CD14-positive monocyte (primary cell): ENCODE results near the gene ZNF638. TPM values are rescaled to one million over a fixed set of nuclear protein-coding genes. Genes with fewer than 3 reads are reported as not detected.

Experiments
- DNase-seq, 3 donors: peaks; one replicate each; pipeline ENCODE4 v3.0.0-alpha.2; 2011 to 2022
- H2AFZ ChIP-seq: 2 replicates; pipeline ENCODE4 v1.6.0; 2012; ENCODE audit warnings: mild to moderate bottlenecking, low read depth, low read length, inconsistent platforms; ENCODE audit not compliant: insufficient read depth, poor library complexity, severe bottlenecking
- H3K27ac ChIP-seq, 2 donors: 1 replicate in 1 of 2; 2 replicates in 1 of 2; pipeline ENCODE4 v1.5.1; 2012 to 2013; ENCODE audit warnings: low read length in 2 of 2, control low read depth in 1 of 2, inconsistent platforms in 1 of 2, low read depth in 1 of 2, mild to moderate bottlenecking in 1 of 2
- H3K27me3 ChIP-seq, 2 donors: one replicate each; pipeline versions ENCODE4 v1.6.0 to v1.6.1; 2011 to 2013; ENCODE audit warnings: low read length in 2 of 2; ENCODE audit not compliant: control insufficient read depth in 2 of 2, insufficient read depth in 2 of 2
- H3K36me3 ChIP-seq, 2 donors: replicated peaks in 1 of 2; 1 replicate in 1 of 2; 2 replicates in 1 of 2; pipeline versions ENCODE4 v1.5.1 to v1.6.1; 2012 to 2013; ENCODE audit warnings: low read length in 2 of 2, control low read depth in 1 of 2, inconsistent platforms in 1 of 2, mild to moderate bottlenecking in 1 of 2; ENCODE audit not compliant: insufficient read depth in 2 of 2, control insufficient read depth in 1 of 2
- H3K4me1 ChIP-seq, 2 donors: 1 replicate in 1 of 2; 2 replicates in 1 of 2; pipeline versions ENCODE4 v1.5.1 to v1.6.1; 2012 to 2013; ENCODE audit warnings: low read length in 2 of 2, control low read depth in 1 of 2, inconsistent platforms in 1 of 2, mild to moderate bottlenecking in 1 of 2, moderate library complexity in 1 of 2; ENCODE audit not compliant: insufficient read depth in 2 of 2, control insufficient read depth in 1 of 2
- H3K4me2 ChIP-seq: replicated peaks from 2 replicates; pipeline ENCODE3; 2012; ENCODE audit warnings: low read length, moderate library complexity, mild to moderate bottlenecking; ENCODE audit not compliant: poor library complexity, severe bottlenecking; ENCODE audit errors: extremely low read depth
- H3K4me3 ChIP-seq, 3 experiments: fragments of 200-600 bp in 1 of 3; sonication (generic) in 1 of 3; replicated peaks in 1 of 3; 1 replicate in 2 of 3; 2 replicates in 1 of 3; pipeline ENCODE4 v1.5.1; 2011 to 2013; ENCODE audit warnings: low read length in 3 of 3, mild to moderate bottlenecking in 3 of 3, control low read depth in 2 of 3, low read depth in 2 of 3, inconsistent platforms in 1 of 3, moderate library complexity in 1 of 3
- H3K79me2 ChIP-seq: 2 replicates; pipeline ENCODE4 v1.6.0; 2012; ENCODE audit warnings: mild to moderate bottlenecking, control low read depth, inconsistent platforms, low read length, moderate library complexity; ENCODE audit not compliant: insufficient read depth
- H3K9ac ChIP-seq: 2 replicates; pipeline ENCODE4 v1.6.0; 2017; ENCODE audit warnings: low read length, mild to moderate bottlenecking; ENCODE audit not compliant: insufficient read depth, poor library complexity, severe bottlenecking
- H3K9me3 ChIP-seq, 2 donors: replicated peaks in 1 of 2; 1 replicate in 1 of 2; 2 replicates in 1 of 2; pipeline versions ENCODE4 v1.5.1 to v1.6.1; 2012 to 2013; ENCODE audit warnings: low read length in 2 of 2, control low read depth in 1 of 2; ENCODE audit not compliant: control insufficient read depth in 1 of 2, insufficient read depth in 1 of 2
- H4K20me1 ChIP-seq: 2 replicates; pipeline ENCODE4 v1.6.0; 2012; ENCODE audit warnings: mild to moderate bottlenecking, low read length, control low read depth, moderate library complexity; ENCODE audit not compliant: insufficient read depth
- H3K27ac Mint-ChIP-seq, 7 donors: one replicate each; pipeline ENCODE4 v1.8.0; 2020; ENCODE audit warnings: mild to moderate bottlenecking in 7 of 7, mixed read lengths in 7 of 7, moderate library complexity in 6 of 7, inconsistent platforms in 2 of 7
- H3K27me3 Mint-ChIP-seq, 3 donors: one replicate each; pipeline ENCODE4 v1.8.0; 2021 to 2022; ENCODE audit warnings: low read depth in 3 of 3, mild to moderate bottlenecking in 3 of 3, mixed read lengths in 3 of 3, moderate library complexity in 3 of 3, inconsistent platforms in 1 of 3
- H3K36me3 Mint-ChIP-seq, 2 donors: one replicate each; pipeline ENCODE4 v1.8.0; 2020; ENCODE audit warnings: mixed read lengths in 2 of 2, inconsistent platforms in 1 of 2, mild to moderate bottlenecking in 1 of 2
- H3K4me1 Mint-ChIP-seq: one replicate; pipeline ENCODE4 v1.8.0; 2020; ENCODE audit warnings: mild to moderate bottlenecking, mixed read lengths
- H3K4me3 Mint-ChIP-seq, 2 donors: one replicate each; pipeline ENCODE4 v1.8.0; 2020; ENCODE audit warnings: mild to moderate bottlenecking in 2 of 2, mixed read lengths in 2 of 2, moderate library complexity in 1 of 2
- H3K9me3 Mint-ChIP-seq, 7 donors: one replicate each; pipeline ENCODE4 v1.8.0; 2020 to 2022; ENCODE audit warnings: mixed read lengths in 7 of 7, mild to moderate bottlenecking in 6 of 7, moderate library complexity in 6 of 7, inconsistent platforms in 2 of 7
- WGBS: methylation state at CpG from one replicate; pipeline ENCODE4 v1.1.5; 2013; ENCODE audit warnings: missing lambda C conversion rate; ENCODE audit not compliant: insufficient coverage; 5-methylcytosine and 5-hydroxymethylcytosine counted together
- intact Hi-C, 2 donors: fragments of 100-400 bp; cut with micrococcal nuclease; formaldehyde crosslinking; loops; one replicate each; pipeline versions ENCODE4 v1.15.0 to v1.15.1; 2023
- polyA plus RNA-seq, 3 donors: library from polyadenylated mRNA; depleted of rRNA in 1 of 3; unstranded in 2 of 3; stranded (reverse) in 1 of 3; fragments of 300-500 nt in 2 of 3; fragments of >200 nt in 1 of 3; fragmentation: Illumina TruSeq in 2 of 3; gene quantifications; 1 replicate in 2 of 3; 2 replicates in 1 of 3; pipeline ENCODE4 v1.2.3, GENCODE V29; 2012 to 2021
- TF ChIP-seq, protein P1 (sequence below): fragments of 200-600 bp; IDR thresholded peaks from one replicate; pipeline ENCODE4 v1.8.0; 2022; ENCODE audit warnings: antibody characterized with exemption, mild to moderate bottlenecking

ZNF638 gene
- polyA plus RNA-seq, 3 donors, result 19.1 to 64.6 (median 22.4) TPM

- peaks cover 6% of the 10 kb centered on the region for H3K79me2 ChIP-seq
- peaks cover 40 to 69% of the 10 kb centered on the region in 2 donors for H3K36me3 ChIP-seq
- peaks cover 7 to 34% of the 10 kb centered on the region in 2 donors for H3K4me1 ChIP-seq
- WGBS, result no CpG with 5 or more reads among the region's 3 CpGs
- intact Hi-C loops, result no loop called here
- no peak overlapping the region for H3K9ac ChIP-seq
- H3K27me3 ChIP-seq, result no peaks in the 10 kb centered on the region
- peak overlapping the region in 3 of 7 donors; percentile 5 to 71 (median 26) for H3K27ac Mint-ChIP-seq
- no peak overlapping the region for H3K4me3 Mint-ChIP-seq
- DNase-seq, result no peak
- H2AFZ ChIP-seq, result no peak overlapping the region
- H3K9me3 Mint-ChIP-seq, result no peaks in the 10 kb centered on the region
- H3K9me3 ChIP-seq, result no peaks in the 10 kb centered on the region
- H3K27me3 Mint-ChIP-seq, result no peaks in the 10 kb centered on the region
- H3K4me3 ChIP-seq, result no peak overlapping the region
- H4K20me1 ChIP-seq, result peaks cover 9% of the 10 kb centered on the region
- H3K36me3 Mint-ChIP-seq, result peaks cover 50 to 65% of the 10 kb centered on the region in 2 donors
- no peak overlapping the region for H3K4me2 ChIP-seq
- H3K27ac ChIP-seq, result peak overlapping the region in 1 of 2 donors; percentile 37
- peaks cover 31% of the 10 kb centered on the region for H3K4me1 Mint-ChIP-seq
- TF ChIP-seq, protein P1, sequence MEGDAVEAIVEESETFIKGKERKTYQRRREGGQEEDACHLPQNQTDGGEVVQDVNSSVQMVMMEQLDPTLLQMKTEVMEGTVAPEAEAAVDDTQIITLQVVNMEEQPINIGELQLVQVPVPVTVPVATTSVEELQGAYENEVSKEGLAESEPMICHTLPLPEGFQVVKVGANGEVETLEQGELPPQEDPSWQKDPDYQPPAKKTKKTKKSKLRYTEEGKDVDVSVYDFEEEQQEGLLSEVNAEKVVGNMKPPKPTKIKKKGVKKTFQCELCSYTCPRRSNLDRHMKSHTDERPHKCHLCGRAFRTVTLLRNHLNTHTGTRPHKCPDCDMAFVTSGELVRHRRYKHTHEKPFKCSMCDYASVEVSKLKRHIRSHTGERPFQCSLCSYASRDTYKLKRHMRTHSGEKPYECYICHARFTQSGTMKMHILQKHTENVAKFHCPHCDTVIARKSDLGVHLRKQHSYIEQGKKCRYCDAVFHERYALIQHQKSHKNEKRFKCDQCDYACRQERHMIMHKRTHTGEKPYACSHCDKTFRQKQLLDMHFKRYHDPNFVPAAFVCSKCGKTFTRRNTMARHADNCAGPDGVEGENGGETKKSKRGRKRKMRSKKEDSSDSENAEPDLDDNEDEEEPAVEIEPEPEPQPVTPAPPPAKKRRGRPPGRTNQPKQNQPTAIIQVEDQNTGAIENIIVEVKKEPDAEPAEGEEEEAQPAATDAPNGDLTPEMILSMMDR, result no peak
Measured at GRCh38 chr2:71423817-71424420, 92.3 kb downstream of the ZNF638 start.

- Histone ChIP-seq H3K4me3 (peak overlapping the region in 1 of 3 experiments; percentile 1), H3K9me3 (no peaks in the 10 kb centered on the region), H2AFZ (no peak overlapping the region), H3K79me2 (peaks cover 3% of the 10 kb centered on the region), H3K4me2 (no peak overlapping the region), H3K36me3 (peaks cover 60 to 73% of the 10 kb centered on the region in 2 donors), H3K27me3 (no peaks in the 10 kb centered on the region), H3K9ac (no peak overlapping the region), H3K27ac (peak overlapping the region in 1 of 2 donors; percentile 55), H4K20me1 (peaks cover 9% of the 10 kb centered on the region), H3K4me1 (peaks cover 7 to 34% of the 10 kb centered on the region in 2 donors)
- TF ChIP-seq, protein P1, result no peak
- Mint-ChIP-seq H3K9me3 (no peaks in the 10 kb centered on the region), H3K27me3 (no peaks in the 10 kb centered on the region), H3K27ac (peak overlapping the region in 5 of 7 donors; percentile 5 to 31 (median 12)), H3K4me3 (no peak overlapping the region), H3K4me1 (peaks cover 31% of the 10 kb centered on the region), H3K36me3 (peaks cover 59 to 75% of the 10 kb centered on the region in 2 donors)
- DNase-seq, result peak in 2 of 3 donors; percentile 11 to 20
- WGBS, result no CpG with 5 or more reads among the region's 2 CpGs
- intact Hi-C loops, result no loop called here
Measured at GRCh38 chr2:71426721-71427120, 95.1 kb downstream of the ZNF638 start.
